Natural killer cell treated with Interleukin-12 subunit alpha and Interleukin-12 subunit beta and Interleukin-15 and Interleukin-18, amount 100 ng/mL, for 72 hours (primary cell): ENCODE data around the gene MAP3K4. TPM values are rescaled to one million over a fixed set of nuclear protein-coding genes. Genes with fewer than 3 reads are reported as not detected.

ENCODE experiments used
- ATAC-seq, 2 donors: fragments of 150-1000 bp; cut with Tn5 transposase in 1 of 2; sonication (Bioruptor Pico), chemical (Tn5 transposase) in 1 of 2; 2 replicates each; pipeline ENCODE4 v1.10.0; 2021
- DNase-seq: peaks from one replicate; pipeline ENCODE4 v3.0.0; 2022; ENCODE audit warnings: low spot score
- H3K27ac Mint-ChIP-seq, 2 donors: 1 replicate in 1 of 2; 2 replicates in 1 of 2; pipeline ENCODE4 v1.8.0; 2022; ENCODE audit warnings: mixed read lengths in 2 of 2, mild to moderate bottlenecking in 1 of 2, moderate library complexity in 1 of 2
- H3K27me3 Mint-ChIP-seq, 2 donors: 1 replicate in 1 of 2; 2 replicates in 1 of 2; pipeline ENCODE4 v1.8.0; 2022; ENCODE audit warnings: mixed read lengths in 2 of 2
- H3K36me3 Mint-ChIP-seq: one replicate; pipeline ENCODE4 v1.8.0; 2022; ENCODE audit warnings: mixed read lengths
- H3K4me1 Mint-ChIP-seq, 2 donors: 1 replicate in 1 of 2; 2 replicates in 1 of 2; pipeline ENCODE4 v1.8.0; 2022; ENCODE audit warnings: low read depth in 2 of 2, mixed read lengths in 2 of 2, mild to moderate bottlenecking in 1 of 2
- H3K4me3 Mint-ChIP-seq: one replicate; pipeline ENCODE4 v1.8.0; 2022; ENCODE audit warnings: mixed read lengths
- H3K9me3 Mint-ChIP-seq: 2 replicates; pipeline ENCODE4 v1.8.0; 2022; ENCODE audit warnings: mixed read lengths
- total RNA-seq, 2 donors: library from RNA; stranded (reverse); gene quantifications; one replicate each; pipeline ENCODE4 v1.2.3, GENCODE V29; 2022

Gene MAP3K4
- total RNA-seq, 2 donors from 2014 or later: 39.4 to 67.6 TPM

DNA sequence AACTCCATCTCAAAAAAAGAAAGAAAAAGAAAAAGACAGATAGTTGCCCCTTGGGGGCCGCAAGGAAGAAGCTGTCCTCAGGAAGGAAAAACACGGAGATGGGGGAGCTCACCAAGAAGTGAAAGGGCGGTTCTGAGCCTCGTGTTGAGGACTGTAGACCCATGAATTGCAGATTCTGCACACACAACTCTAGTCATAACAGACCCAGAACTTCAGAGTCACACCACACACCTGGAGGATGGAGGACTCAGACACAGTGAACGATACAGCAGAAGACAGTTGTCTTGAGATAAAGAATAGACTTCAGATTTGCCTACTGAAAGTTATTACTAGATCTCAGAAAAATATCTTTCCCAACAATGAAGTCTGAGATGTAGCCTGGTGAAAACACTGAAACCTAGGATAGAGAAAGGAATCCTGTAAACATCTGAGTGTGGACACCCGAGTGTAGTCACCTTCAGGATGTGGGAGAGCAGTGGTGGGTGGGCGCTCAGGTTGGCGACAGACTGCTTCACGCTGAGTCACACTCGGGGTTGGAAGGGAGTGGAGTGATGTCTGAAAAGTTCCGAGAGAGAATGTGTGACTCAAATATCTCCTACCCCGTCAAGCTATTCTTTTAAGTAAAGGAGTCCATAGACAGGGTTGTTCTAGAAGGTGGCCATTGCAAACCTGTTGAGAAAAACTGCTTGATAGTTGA, 88.1 kb downstream of the MAP3K4 start:
- Mint-ChIP-seq H3K27me3 (no peaks in the 10 kb centered on the region), H3K4me1 (peaks cover 5 to 12% of the 10 kb centered on the region in 2 donors), H3K36me3 (no peaks in the 10 kb centered on the region), H3K9me3 (no peaks in the 10 kb centered on the region), H3K27ac (peak overlapping the region; percentile 29 to 45), H3K4me3 (peak overlapping the region; percentile 41)
- DNase-seq: no peak
- peak; percentile 83 to 94 for ATAC-seq

DNA sequence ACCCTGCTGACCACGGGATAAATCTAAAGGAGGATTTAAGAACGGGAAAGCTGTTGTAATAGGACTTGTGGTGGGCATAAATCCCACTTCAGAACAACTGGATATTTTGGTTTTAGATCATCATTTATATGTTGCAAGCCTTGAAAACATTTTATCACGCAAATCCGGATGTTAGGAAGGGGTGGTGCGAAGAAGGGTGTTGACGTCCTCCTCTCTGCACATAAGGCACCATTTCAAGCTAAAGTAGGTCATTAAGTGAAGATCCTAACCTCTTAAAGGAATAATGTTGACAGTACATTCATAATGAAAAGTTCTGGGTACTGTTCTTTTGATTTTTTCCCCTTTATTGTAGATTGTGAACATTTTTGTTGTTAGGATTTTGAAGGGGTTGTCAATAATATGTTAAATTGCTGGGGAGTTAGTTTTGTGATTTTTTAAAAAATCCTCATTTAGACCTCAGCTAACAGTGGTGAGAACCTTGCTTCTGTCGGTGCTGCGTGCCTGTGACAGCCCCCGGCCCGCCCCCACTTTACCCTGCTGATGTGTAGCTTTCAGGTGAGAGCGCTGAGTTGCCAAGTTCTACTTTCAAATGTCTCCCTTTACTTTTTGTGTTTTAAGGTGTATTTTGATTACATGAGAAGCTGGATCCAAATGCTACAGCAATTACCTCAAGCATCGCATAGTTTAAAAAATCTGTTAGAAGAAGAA, 88.8 kb downstream of the MAP3K4 start:
- Mint-ChIP-seq H3K27ac (peak overlapping the region; percentile 29 to 45), H3K4me1 (peaks cover 5 to 12% of the 10 kb centered on the region in 2 donors), H3K27me3 (no peaks in the 10 kb centered on the region), H3K9me3 (no peaks in the 10 kb centered on the region), H3K4me3 (peak overlapping the region; percentile 41), H3K36me3 (no peaks in the 10 kb centered on the region)
- ATAC-seq: no peak
- DNase-seq: no peak

DNA sequence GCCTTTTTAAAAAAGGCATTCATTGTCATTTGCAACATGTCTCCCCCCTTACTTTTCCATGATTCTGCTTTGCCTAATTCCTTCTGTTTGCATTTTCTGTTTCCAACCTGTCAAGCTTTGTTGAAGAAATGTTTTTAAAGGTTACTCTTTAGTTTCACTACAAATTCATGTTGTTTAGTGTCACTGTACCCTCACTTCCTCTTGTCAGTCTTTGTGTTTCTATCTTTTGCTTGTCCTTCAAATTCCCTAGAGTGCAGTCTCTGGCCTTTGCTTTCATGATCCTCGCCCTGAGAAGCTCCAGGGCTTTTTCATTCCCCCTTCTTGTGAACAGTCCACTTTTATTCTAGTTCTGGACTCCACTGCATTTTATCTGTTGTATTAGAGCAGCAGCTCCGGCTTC, 90.6 kb downstream of the MAP3K4 start:
- Mint-ChIP-seq H3K4me3 (no peak overlapping the region), H3K4me1 (peaks cover 5 to 12% of the 10 kb centered on the region in 2 donors), H3K36me3 (no peaks in the 10 kb centered on the region), H3K27ac (no peak overlapping the region), H3K9me3 (no peaks in the 10 kb centered on the region), H3K27me3 (no peaks in the 10 kb centered on the region)
- ATAC-seq: no peak
- no peak for DNase-seq

DNA sequence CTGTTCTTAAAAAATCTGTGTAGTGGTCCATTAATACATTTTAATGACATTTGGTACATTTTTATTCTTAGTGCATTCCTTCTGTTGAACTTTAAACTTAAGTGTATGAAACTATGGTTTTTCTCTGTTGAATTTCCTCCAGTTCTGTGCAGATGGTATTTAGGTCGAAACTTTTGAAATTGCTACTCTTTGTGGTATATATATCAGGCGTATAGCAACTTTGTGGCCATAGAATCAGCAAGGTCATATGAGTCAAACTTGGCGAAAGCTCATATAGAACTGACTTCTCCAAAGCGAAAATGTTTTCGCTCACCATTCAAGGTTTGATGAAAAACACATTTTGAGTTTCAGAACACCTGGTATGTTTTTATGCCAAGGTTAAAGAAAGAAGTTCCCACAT, 93.7 kb downstream of the MAP3K4 start:
- peaks cover 17% of the 10 kb centered on the region for H3K36me3 Mint-ChIP-seq
- H3K27me3 Mint-ChIP-seq: no peaks in the 10 kb centered on the region
- ATAC-seq (peak in 1 of 2 donors; percentile 70), DNase-seq (no peak)
- no peak overlapping the region for H3K27ac Mint-ChIP-seq
- no peaks in the 10 kb centered on the region for H3K9me3 Mint-ChIP-seq
- H3K4me3 Mint-ChIP-seq: no peak overlapping the region
- peaks cover 0 to under 1% of the 10 kb centered on the region in 2 donors for H3K4me1 Mint-ChIP-seq

DNA sequence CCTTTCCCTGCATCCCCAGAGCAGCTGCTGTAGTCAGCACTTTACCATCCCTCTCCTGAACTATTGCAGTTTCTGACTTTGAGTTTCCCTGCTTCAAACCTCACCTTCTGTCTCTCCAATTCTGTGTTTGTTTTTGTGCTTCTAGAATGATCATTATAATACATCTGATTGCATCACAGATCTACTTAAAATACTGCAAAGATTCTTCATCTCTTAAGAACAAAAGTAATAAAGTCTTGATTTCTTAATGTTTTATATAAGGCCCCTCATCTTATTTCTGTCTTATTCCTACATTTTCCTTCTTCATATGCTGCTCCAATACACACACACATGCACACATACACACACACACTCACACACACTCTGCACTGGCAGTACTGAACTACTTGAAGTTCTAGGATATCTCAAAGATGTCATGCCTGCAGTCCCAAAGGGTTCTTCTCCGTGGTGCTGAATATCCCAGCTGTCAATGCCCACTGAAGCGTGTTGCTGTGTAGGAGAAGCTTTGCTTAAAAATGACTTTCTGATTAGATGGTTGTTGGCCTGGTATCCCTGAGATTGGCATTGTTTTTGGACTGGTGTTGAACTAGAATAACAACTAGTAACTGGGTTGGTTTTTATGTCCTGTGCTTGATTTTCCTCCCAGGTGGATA, 97.2 kb downstream of the MAP3K4 start:
- ATAC-seq (no peak), DNase-seq (no peak)
- Mint-ChIP-seq H3K27ac (no peak overlapping the region), H3K36me3 (peaks cover 17% of the 10 kb centered on the region), H3K4me3 (no peak overlapping the region), H3K9me3 (no peaks in the 10 kb centered on the region), H3K27me3 (no peaks in the 10 kb centered on the region), H3K4me1 (no peaks in the 10 kb centered on the region)

DNA sequence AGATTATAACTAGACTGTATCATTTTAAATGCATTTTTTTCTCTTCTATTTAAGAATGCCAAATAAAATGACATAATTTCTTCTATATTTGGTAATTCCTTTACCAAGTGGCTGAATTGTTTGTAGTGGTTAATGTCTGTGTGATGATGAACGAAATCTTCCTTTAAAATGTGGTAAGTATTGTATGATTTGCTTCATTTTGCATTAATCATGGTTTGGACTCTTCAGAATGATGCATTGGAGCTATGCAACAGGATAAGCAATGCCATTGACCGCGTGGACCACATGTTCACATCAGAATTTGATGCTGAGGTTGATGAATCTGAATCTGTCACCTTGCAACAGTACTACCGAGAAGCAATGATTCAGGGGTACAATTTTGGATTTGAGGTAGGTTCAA, 99.6 kb downstream of the MAP3K4 start:
- Mint-ChIP-seq H3K4me3 (no peak overlapping the region), H3K4me1 (no peaks in the 10 kb centered on the region), H3K27ac (no peak overlapping the region), H3K27me3 (no peaks in the 10 kb centered on the region), H3K36me3 (peaks cover 22% of the 10 kb centered on the region), H3K9me3 (no peaks in the 10 kb centered on the region)
- no peak for DNase-seq
- no peak for ATAC-seq

DNA sequence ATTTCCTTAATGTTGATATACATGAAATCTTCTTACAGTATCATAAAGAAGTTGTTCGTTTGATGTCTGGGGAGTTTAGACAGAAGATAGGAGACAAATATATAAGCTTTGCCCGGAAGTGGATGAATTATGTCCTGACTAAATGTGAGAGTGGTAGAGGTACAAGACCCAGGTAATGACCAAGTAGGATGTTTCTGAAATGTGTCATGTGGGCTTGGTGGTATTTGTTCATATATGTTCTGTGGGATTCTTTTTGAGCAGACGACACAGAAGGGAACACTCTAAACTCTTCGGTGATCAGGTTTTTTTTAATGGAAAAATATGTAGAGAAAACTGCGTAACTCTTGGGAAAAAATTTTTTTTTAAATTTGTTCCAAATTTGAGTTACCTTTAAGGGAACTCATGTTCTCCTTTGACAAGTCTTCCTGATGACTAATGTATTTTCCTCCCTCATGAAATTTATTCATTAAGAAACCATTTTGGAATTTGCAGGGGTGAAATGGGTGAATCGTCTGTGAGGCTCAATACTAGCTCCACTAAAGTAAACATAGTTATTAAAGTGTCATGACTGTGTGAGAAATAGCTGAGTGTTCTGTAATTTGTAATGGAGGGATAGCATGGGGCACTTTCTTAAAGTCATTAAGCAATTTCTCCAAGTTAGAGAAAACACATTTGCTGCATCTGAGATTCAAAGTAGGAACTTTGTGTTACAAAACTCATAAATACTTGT, 100.6 kb downstream of the MAP3K4 start:
- H3K27ac Mint-ChIP-seq: no peak overlapping the region
- H3K9me3 Mint-ChIP-seq: no peaks in the 10 kb centered on the region
- H3K4me3 Mint-ChIP-seq: no peak overlapping the region
- DNase-seq (no peak), ATAC-seq (no peak)
- H3K27me3 Mint-ChIP-seq: no peaks in the 10 kb centered on the region
- peaks cover 24% of the 10 kb centered on the region for H3K36me3 Mint-ChIP-seq
- H3K4me1 Mint-ChIP-seq: no peaks in the 10 kb centered on the region

DNA sequence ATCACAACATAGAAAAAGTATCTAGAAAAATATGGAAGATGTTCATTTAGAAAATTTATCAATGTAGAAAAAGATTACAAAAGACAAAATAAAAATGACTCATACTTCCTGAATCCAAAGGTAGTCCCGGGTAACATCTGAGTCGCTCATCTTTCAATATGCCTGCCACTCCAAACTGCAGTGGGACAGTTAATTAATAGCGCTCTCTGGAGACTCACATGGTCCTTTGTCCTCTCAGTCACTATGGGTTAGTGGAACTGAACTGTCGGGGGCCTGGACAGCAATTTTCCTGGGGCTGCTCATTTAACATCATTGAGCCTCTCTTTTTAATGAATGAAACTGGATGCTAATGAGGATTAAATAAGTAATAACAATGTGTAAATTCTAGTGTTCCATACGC, 103.4 kb downstream of the MAP3K4 start:
- Mint-ChIP-seq H3K27ac (no peak overlapping the region), H3K36me3 (peaks cover 11% of the 10 kb centered on the region), H3K4me3 (no peak overlapping the region), H3K9me3 (no peaks in the 10 kb centered on the region), H3K4me1 (no peaks in the 10 kb centered on the region), H3K27me3 (no peaks in the 10 kb centered on the region)
- DNase-seq (no peak), ATAC-seq (no peak)

DNA sequence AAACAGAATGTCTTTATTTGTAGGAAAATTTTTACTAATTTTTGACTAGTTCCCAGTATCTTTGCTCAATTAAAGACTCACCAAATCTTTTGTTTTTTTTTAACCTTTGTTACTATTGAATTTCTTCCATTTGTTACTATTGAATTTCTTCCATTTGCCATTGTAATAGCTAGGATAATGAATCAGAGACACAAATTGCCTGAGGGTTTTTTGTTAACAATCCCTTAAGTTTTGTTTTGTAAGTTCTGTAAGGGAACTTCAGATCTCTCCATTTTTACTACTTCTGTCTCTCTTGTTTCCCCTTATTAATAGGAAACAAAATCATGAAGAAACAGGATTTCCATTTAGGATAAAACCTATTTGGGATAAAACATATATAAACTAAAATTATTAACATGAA, 104.3 kb downstream of the MAP3K4 start:
- Mint-ChIP-seq H3K36me3 (peaks cover 11% of the 10 kb centered on the region), H3K4me1 (no peaks in the 10 kb centered on the region), H3K9me3 (no peaks in the 10 kb centered on the region), H3K27ac (no peak overlapping the region), H3K4me3 (no peak overlapping the region), H3K27me3 (no peaks in the 10 kb centered on the region)
- ATAC-seq (no peak), DNase-seq (no peak)

DNA sequence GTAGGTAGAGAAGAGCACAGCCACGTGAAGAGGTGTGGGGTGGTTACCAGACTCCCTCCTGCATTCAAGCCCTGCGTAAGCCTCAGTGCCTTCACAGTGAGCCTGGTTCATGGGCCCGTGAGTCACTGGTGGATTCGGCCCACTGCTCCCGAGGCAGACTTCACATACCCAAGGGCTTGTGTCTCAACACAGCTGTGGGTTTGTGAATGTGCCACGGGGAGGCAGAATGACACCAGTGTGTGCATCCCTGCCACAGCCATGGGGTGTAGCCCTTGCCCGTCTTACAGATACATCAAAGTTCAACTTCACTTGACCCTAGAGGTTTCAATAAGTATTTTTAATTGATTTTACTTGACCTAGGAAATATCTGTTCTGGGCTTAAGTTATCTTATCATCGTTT, 108.5 kb downstream of the MAP3K4 start:
- H3K9me3 Mint-ChIP-seq: no peaks in the 10 kb centered on the region
- no peak for DNase-seq
- peaks cover 17% of the 10 kb centered on the region for H3K36me3 Mint-ChIP-seq
- H3K4me3 Mint-ChIP-seq: no peak overlapping the region
- H3K27ac Mint-ChIP-seq: no peak overlapping the region
- no peaks in the 10 kb centered on the region for H3K27me3 Mint-ChIP-seq
- no peaks in the 10 kb centered on the region for H3K4me1 Mint-ChIP-seq
- no peak for ATAC-seq

DNA sequence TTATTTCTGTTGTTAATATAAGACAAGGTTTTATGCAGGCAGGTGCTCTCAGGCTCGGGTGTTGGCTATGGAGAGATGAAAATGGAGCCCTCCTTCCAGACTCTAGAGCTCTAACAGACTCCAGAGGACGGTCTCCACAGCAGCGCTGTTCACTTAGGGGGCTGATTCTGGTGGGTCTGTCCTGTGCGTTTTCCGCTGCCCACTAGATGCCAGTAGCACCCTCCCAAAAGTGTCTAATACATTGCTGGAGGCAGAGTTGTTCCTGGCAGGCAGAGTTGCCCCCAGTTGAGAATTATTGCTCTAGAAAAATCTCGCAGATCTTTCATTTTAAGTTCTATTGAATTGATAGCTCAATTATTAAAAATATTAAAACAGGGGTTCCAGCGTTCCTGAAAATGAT, 109.9 kb downstream of the MAP3K4 start:
- Mint-ChIP-seq H3K36me3 (peaks cover 22% of the 10 kb centered on the region), H3K27ac (no peak overlapping the region), H3K4me1 (no peaks in the 10 kb centered on the region), H3K9me3 (no peaks in the 10 kb centered on the region), H3K4me3 (no peak overlapping the region), H3K27me3 (no peaks in the 10 kb centered on the region)
- ATAC-seq (no peak), DNase-seq (no peak)

DNA sequence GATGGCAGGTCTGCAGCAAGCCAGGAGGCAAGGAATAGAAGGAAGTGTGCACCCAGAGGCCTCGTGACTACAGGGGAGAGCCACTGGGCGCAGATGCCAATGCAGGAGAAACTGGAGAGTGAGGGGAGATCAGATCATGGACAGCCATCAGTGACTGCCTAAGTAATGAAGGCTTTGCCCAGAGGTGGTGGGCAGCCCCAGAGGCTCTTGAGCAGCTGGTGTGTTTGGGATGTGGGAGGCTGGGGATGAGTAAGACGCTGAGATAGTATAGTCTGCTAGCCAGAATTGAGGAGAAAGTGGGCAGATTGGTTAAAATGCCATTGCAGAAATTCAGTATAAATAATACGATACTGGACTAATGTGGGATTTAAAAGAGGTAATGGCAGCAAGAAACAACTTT, 111.9 kb downstream of the MAP3K4 start:
- Mint-ChIP-seq H3K36me3 (peaks cover 18% of the 10 kb centered on the region), H3K9me3 (no peaks in the 10 kb centered on the region), H3K27ac (no peak overlapping the region), H3K27me3 (no peaks in the 10 kb centered on the region), H3K4me3 (no peak overlapping the region), H3K4me1 (no peaks in the 10 kb centered on the region)
- ATAC-seq (no peak), DNase-seq (no peak)

DNA sequence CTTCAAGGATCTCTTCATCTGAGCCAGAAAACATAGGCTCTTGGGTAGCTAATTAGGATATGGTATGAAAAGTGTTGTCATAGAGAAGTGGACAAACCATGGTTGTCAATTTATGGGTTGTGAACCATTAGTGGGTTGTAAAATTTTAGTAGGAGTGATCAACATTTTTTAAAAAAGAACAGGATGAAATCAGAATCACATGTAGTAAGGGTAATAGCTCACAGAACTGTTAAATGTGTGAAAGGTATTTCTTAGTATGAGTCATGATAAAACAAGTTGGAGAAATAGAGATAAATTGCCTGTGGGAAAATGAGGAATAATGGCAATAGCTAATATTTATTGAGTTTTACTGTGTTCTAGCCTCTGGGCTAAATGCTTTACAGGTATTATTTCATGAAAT, 113.4 kb downstream of the MAP3K4 start:
- no peak for ATAC-seq
- H3K4me1 Mint-ChIP-seq: no peaks in the 10 kb centered on the region
- H3K36me3 Mint-ChIP-seq: peaks cover 18% of the 10 kb centered on the region
- no peaks in the 10 kb centered on the region for H3K9me3 Mint-ChIP-seq
- H3K27ac Mint-ChIP-seq: peak overlapping the region in 1 of 2 donors; percentile 29
- H3K27me3 Mint-ChIP-seq: no peaks in the 10 kb centered on the region
- H3K4me3 Mint-ChIP-seq: no peak overlapping the region
- DNase-seq: no peak

DNA sequence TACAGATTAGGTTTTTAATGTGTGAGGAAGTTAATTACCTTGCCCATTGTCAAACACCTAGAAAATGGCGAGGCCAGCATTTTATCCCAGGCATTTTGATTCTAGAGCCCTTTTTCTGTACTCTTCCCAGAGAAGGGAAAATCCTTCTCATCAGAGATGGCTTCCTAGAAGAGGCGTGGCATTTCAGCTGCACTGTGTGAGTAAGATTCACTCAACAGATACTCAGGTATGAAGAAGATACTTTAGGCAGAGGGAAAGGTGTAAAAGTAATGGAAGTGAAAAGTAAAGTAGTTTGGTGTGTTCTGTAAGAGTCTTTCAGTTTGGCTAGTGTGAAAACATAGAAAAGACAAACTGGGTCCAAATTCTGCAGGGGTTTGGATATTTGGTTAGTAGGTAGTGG, 113.8 kb downstream of the MAP3K4 start:
- no peaks in the 10 kb centered on the region for H3K9me3 Mint-ChIP-seq
- no peak overlapping the region for H3K27ac Mint-ChIP-seq
- H3K4me1 Mint-ChIP-seq: no peaks in the 10 kb centered on the region
- DNase-seq (no peak), ATAC-seq (no peak)
- peaks cover 18% of the 10 kb centered on the region for H3K36me3 Mint-ChIP-seq
- no peaks in the 10 kb centered on the region for H3K27me3 Mint-ChIP-seq
- no peak overlapping the region for H3K4me3 Mint-ChIP-seq
